ENCODE data around the gene CACNG4.

GRCh38 chr17:67038861-67039365 is 74.4 kb downstream of the CACNG4 start:
- no peak for TF ChIP-seq POLR2A (IDR thresholded peaks at IDR 0.05; ENCODE audit: low read length)
- no peak for TF ChIP-seq GATA1 (IDR thresholded peaks at IDR 0.05; ENCODE audit: low read depth, low read length)

All from erythroblast (primary cell).